Measurements from ENCODE around the gene RREB1. TPM values are rescaled to one million over a fixed set of nuclear protein-coding genes. Genes with fewer than 3 reads are reported as not detected.

RREB1 gene
- total RNA-seq, 1 donor from 2014 or later: 16.8 TPM

DNA sequence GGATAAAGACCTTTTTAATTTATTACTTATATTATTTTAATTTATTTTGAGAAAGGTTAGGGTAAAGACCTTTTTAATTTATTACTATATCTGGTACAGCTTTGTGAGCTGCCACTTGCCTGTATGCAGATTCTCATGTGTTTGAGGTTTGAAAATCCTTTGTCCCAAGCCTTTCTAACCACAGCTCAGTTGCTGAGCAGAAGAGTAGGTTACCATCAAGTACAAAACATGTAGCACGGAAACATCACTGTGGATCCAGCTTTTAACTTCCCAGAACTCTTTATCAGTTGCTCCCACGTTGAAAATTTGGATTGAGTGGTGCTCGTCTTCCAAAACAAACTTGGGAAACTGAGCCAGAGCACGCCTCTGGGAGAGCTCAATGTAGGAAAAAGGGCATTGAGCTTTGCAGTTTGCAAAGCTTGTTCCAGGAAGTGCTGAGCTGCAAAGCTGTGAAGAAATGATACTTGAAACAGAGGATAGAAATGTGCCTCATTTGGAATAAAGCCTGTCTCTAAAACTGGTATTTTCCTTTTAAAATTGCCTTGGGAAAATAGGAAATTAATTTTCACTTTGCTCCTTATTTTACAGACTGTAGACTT is 89.0 kb downstream of the RREB1 start:
- intact Hi-C loops (cut with micrococcal nuclease): no loop called here
- H3K36me3 Mint-ChIP-seq (ENCODE audit: low read depth): peaks cover 32% of the 10 kb centered on the region
- DNase-seq: no peak
- H3K9me3 Mint-ChIP-seq: no peaks in the 10 kb centered on the region
- no peaks in the 10 kb centered on the region for H3K27me3 Mint-ChIP-seq
- H3K4me1 Mint-ChIP-seq: peaks cover 19% of the 10 kb centered on the region
- no peak overlapping the region for H3K27ac Mint-ChIP-seq
- H3K4me3 Mint-ChIP-seq: no peak overlapping the region

DNA sequence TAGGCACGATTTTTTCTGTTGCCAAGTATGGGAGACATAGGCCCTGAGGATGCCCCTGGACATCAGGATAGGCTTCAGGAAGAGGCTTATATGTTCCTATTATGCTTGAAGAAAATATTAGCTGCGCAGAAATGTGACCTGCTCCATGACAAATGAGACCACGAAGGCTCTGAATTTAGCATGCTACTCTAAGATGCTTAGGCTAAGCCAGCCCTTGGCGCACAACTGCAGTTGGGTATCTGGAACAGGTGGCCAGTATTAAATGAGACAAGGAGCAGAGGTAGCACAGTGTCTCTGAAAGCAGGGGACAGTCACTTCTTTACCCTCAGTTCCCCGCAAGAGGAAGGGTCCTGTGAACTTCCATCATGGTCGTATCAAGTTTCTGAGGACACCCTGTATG is 90.0 kb downstream of the RREB1 start:
- no peak overlapping the region for H3K4me3 Mint-ChIP-seq
- H3K27ac Mint-ChIP-seq: no peak overlapping the region

DNA sequence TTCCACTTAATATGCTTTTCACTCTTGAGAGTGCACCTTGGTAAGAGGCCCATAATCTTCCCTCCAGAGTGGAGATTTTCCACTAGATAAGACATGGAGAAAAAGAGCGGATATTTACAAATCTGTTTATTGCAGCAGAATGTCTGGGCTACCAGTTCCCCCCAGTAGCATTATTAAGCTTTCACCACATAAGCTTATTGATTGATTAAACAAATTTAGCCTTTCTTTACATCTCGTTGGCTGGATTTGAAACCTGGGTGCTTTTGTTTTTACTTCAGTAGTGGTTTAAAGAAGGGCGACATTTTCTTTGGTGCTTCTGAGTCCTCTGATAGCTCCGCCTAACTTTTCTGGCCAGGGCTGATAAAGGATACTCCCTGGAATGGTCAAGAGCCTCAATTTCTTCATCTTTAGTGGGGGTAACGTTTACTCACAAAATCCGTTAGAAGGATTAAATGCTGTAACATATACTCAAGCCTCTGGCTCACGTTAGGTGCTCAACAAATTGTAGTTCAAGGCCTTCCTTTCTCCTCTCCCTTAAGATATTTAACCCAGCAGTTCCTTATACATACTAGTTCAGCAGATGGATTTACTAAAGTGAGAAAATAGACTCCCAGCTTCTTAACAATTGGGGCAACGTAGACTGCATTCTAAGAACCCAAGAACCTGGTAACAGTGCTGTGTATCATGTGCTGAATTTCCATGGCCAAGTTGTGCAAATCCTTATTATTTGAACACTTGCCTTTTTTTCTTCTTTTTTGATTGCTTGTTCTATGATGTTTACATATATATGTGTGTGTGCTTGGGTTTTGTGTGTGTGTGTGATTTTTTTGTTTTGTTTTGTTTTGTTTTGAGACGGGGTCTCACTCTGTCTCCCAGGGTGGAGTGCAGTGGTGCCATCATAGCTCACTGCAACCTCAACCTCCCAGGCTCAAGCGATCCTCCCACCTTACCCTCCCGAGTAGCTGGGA is 91.4 kb downstream of the RREB1 start:
- Mint-ChIP-seq H3K4me1 (peaks cover 26% of the 10 kb centered on the region), H3K9me3 (no peaks in the 10 kb centered on the region), H3K27ac (no peak overlapping the region), H3K4me3 (no peak overlapping the region), H3K27me3 (no peaks in the 10 kb centered on the region), H3K36me3 (ENCODE audit: low read depth) (peaks cover 29% of the 10 kb centered on the region)
- intact Hi-C loops (cut with micrococcal nuclease): no loop called here
- no peak for DNase-seq

More for the DNA sequence above, 90.0 kb downstream of the RREB1 start:
- Mint-ChIP-seq H3K4me1 (peaks cover 26% of the 10 kb centered on the region), H3K36me3 (ENCODE audit: low read depth) (peaks cover 32% of the 10 kb centered on the region), H3K27me3 (no peaks in the 10 kb centered on the region), H3K9me3 (no peaks in the 10 kb centered on the region)
- intact Hi-C loops (cut with micrococcal nuclease): no loop called here
- DNase-seq: no peak

DNA sequence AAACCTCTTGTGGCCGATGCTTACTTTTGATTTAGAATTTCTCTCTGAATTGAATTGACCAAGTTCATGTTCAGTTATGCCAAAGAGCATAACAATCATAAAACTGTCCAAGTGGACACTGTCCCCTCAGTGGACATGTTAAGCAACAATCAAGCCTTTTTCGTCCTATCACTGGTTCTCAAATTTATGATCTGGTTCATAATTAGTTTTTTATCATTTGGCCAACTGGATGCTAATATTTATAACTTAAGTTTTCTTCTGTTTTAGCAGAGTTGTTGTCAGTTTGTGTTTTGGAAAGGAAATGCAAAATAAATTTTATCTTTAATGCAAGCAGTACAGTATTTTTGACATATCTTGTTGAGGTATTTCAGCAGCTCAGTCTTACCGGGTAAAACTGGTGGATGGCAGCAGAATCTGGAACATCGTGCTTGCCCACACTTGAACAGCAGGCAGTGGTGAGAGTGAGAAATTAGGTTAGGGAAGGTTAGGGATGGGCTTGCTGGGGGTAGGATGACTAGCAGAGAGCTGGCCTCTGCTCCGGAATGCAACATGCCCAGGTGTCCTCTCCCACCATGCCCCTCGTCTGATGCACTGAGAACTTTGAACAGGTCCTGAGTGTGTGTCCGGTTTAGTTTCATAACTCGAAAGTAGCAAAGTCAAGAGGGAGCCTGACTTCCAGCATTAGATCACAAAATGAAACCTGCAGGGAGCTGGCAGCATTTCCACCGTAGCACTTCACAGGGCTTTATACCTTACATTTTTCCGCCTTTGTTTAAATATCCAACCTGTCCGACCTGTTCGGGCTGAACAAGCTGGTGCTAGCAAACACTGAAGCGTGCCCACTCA is 93.1 kb downstream of the RREB1 start:
- no peak overlapping the region for H3K4me3 Mint-ChIP-seq
- intact Hi-C loops (cut with micrococcal nuclease): no loop called here
- H3K27ac Mint-ChIP-seq: no peak overlapping the region
- peaks cover 24% of the 10 kb centered on the region for H3K36me3 Mint-ChIP-seq (ENCODE audit: low read depth)
- no peaks in the 10 kb centered on the region for H3K27me3 Mint-ChIP-seq
- H3K9me3 Mint-ChIP-seq: no peaks in the 10 kb centered on the region
- no peak for DNase-seq
- peaks cover 20% of the 10 kb centered on the region for H3K4me1 Mint-ChIP-seq

DNA sequence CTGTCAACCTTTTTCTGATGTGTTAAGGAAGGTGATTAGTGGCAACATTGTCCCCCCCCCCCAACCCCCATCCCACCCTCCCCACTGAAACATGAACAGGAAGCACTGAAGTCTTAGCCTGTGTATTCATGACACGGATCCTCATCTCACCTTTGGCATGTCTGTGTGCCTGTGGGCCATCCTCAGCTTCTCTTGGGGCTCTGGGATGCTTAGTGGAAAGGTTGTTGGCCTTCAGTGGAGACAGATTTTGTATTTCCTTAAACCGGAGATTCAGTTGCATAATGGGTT is 93.6 kb downstream of the RREB1 start:
- no peak for DNase-seq
- H3K9me3 Mint-ChIP-seq: no peaks in the 10 kb centered on the region
- H3K36me3 Mint-ChIP-seq (ENCODE audit: low read depth): peaks cover 21% of the 10 kb centered on the region
- H3K27me3 Mint-ChIP-seq: no peaks in the 10 kb centered on the region
- peaks cover 17% of the 10 kb centered on the region for H3K4me1 Mint-ChIP-seq
- H3K27ac Mint-ChIP-seq: no peak overlapping the region
- intact Hi-C loops (cut with micrococcal nuclease): no loop called here
- H3K4me3 Mint-ChIP-seq: no peak overlapping the region

DNA sequence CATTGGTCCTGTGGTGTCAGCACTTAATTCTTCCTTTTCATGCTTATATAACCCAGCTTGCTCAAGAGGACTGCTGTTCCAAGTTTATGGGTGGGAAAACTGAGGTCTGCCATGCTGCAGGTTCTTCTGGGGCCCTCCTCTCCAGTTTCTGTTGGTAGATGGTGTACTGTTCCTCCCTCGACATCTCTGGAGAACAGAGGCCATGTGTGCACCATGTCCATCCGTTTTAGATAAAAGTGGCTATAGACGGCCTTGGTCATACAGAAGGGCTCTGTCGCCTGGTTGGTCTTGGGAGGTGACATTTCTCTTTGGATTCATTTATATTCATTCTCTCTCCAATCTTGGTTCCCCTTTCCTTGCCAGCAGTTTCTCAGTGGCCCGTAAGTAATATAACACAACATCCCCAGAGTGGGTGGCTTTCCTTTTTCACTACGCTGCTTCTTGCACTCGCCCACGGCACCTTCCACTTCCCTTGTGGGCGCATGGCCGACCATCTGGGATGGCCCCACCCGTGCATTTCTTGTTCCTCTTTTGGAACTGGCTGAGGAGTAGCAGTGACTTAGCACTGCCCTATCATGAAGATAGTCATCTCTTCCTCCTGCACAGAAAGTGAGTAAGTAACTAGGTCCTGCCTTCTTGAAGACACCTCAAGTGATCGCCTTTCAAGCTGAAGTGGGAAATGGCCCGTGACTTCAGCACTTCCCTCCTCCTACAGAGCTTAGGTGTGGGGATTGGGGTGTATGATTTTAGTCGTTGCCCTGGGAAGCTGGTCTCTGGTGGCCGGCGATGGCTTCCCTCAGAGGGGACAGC is 94.2 kb downstream of the RREB1 start:
- intact Hi-C loops (cut with micrococcal nuclease): no loop called here
- peaks cover 17% of the 10 kb centered on the region for H3K4me1 Mint-ChIP-seq
- peaks cover 21% of the 10 kb centered on the region for H3K36me3 Mint-ChIP-seq (ENCODE audit: low read depth)
- H3K4me3 Mint-ChIP-seq: no peak overlapping the region
- peak overlapping the region; percentile 17 for H3K27ac Mint-ChIP-seq
- DNase-seq: no peak
- H3K27me3 Mint-ChIP-seq: no peaks in the 10 kb centered on the region
- H3K9me3 Mint-ChIP-seq: no peaks in the 10 kb centered on the region

DNA sequence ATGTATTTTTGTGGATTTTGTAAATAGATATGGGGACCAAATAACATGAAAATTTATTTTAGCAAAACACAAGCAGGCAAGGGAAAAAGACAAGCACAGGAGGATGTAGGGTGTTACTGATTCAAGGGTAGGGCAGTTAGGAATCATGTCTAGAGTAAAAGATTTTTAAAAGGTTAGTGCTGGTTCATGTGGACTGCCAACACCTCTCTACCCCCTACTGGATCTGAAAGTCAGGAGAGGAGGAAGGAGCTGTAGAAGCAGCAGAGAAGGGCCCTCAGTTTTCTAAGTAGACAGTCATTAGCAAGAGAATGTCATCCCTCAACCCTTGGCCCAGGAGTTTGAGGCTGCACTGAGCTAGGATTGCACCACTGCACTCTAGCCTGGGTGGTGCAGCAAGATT is 95.2 kb downstream of the RREB1 start:
- intact Hi-C loops (cut with micrococcal nuclease): no loop called here
- Mint-ChIP-seq H3K27ac (no peak overlapping the region), H3K4me1 (peaks cover 13% of the 10 kb centered on the region)

DNA sequence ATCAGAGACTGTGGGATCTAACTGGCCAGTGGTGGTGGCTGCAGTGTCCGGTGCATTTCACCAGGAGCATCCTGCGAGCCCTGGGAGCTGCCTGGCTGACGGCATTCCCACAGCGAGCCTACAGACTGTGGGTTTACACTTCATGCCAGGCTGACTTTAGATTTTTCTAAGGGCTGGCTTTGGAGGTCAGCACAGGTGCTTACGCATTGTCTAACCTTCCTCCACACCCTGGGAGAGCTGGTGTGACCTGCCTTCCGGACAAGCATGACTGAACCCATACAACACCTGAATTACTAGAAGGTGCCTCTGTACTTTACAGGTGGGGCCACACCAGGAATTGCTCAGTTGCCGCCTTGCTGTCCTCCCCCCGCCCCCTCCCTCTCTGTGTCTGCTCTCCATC is 96.2 kb downstream of the RREB1 start:
- Mint-ChIP-seq H3K9me3 (no peaks in the 10 kb centered on the region), H3K4me1 (peaks cover 13% of the 10 kb centered on the region), H3K36me3 (ENCODE audit: low read depth) (peaks cover 21% of the 10 kb centered on the region), H3K4me3 (no peak overlapping the region), H3K27ac (no peak overlapping the region), H3K27me3 (no peaks in the 10 kb centered on the region)
- no peak for DNase-seq
- intact Hi-C loops (cut with micrococcal nuclease): no loop called here

More for the DNA sequence above, 95.2 kb downstream of the RREB1 start:
- no peak overlapping the region for H3K4me3 Mint-ChIP-seq
- H3K9me3 Mint-ChIP-seq: no peaks in the 10 kb centered on the region
- H3K36me3 Mint-ChIP-seq (ENCODE audit: low read depth): peaks cover 21% of the 10 kb centered on the region
- H3K27me3 Mint-ChIP-seq: no peaks in the 10 kb centered on the region
- DNase-seq: no peak

DNA sequence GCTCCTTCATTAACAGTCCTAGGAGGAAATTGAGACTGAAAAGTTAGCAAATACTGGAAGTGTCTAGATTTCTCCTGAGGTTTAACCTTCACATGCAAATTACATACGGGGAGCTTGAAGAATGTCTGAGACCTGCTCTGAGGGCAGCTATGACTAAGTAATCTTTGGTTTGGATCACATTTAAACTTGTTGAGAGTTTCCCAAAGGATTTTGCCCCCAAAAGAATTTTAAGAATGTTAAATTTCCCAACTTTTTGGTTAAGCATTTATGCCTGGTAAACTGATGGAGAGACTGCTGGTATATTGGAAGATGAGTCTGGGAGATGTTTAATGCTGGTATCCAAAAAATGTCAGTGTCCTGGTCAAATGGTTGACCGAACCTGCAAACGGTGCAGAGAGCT is 97.0 kb downstream of the RREB1 start:
- intact Hi-C loops (cut with micrococcal nuclease): no loop called here
- H3K27me3 Mint-ChIP-seq: no peaks in the 10 kb centered on the region
- no peak overlapping the region for H3K27ac Mint-ChIP-seq
- H3K36me3 Mint-ChIP-seq (ENCODE audit: low read depth): peaks cover 21% of the 10 kb centered on the region
- no peak for DNase-seq
- no peaks in the 10 kb centered on the region for H3K9me3 Mint-ChIP-seq
- no peak overlapping the region for H3K4me3 Mint-ChIP-seq
- peaks cover 13% of the 10 kb centered on the region for H3K4me1 Mint-ChIP-seq

DNA sequence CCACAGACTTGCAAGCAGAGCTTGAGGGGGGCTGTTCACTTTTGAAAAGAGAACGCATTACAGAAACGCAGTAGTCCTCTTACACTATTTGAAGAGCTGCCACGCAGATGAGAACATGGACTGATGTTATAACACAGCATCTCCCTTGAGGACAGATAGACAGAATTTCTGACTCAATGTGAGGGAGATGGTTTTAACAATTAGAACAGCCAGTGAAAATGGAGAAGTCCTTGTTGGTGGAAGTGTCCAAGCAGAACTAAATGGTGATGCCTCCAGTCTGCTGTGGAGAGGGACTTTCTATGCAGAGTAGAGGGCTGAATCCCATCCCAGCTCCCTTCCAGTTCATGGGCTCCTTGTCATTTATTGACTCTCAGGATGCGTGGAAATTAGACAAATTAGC is 100.0 kb downstream of the RREB1 start:
- Mint-ChIP-seq H3K27ac (no peak overlapping the region), H3K4me1 (no peaks in the 10 kb centered on the region), H3K36me3 (ENCODE audit: low read depth) (peaks cover 27% of the 10 kb centered on the region), H3K4me3 (no peak overlapping the region), H3K9me3 (no peaks in the 10 kb centered on the region), H3K27me3 (no peaks in the 10 kb centered on the region)
- DNase-seq: no peak
- intact Hi-C loops (cut with micrococcal nuclease): no loop called here

DNA sequence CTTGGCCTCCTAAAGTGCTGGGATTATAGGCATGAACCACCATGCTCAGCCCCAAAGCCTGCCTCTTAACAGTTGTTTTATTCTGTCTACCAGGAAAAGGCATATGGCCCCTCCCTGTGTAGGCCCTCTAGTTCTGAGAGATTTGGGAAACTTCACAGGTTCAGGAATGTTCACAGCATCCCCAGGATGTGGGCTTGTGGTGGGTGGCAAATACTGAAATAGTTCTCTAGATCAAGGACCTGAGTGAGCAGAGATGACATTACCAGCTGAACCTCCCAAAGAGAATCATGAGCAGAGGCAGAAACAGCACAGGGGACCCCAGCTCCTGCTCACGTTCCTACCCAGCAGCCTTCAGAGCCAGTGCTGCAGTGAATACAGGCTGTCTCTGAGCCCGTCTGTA is 105.7 kb downstream of the RREB1 start:
- Mint-ChIP-seq H3K9me3 (no peaks in the 10 kb centered on the region), H3K4me3 (no peak overlapping the region), H3K36me3 (ENCODE audit: low read depth) (peaks cover 44% of the 10 kb centered on the region), H3K27ac (peak overlapping the region; percentile 25), H3K4me1 (peaks cover 1% of the 10 kb centered on the region), H3K27me3 (no peaks in the 10 kb centered on the region)
- intact Hi-C loops (cut with micrococcal nuclease): no loop called here
- no peak for DNase-seq

DNA sequence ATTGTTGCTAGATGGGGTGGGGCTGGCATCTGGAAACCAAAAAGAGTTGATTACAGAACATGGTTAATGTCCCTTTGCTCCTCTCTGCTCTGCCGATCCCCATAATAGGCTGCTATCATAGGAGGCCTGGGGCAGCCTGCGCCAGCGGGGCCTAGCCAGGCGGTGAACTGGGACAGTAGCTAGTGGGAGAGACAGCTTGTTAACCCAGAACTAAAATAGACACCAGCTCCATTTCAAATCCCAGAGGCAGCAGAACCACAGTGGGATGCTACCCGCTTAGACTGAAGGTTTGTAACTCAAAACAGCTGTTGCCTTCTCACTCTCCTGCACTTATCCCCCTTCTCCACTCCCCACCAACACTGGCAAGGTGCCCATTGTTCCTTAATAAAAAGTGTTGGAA is 106.7 kb downstream of the RREB1 start:
- DNase-seq: no peak
- H3K4me1 Mint-ChIP-seq: peaks cover 4% of the 10 kb centered on the region
- H3K4me3 Mint-ChIP-seq: no peak overlapping the region
- H3K27me3 Mint-ChIP-seq: no peaks in the 10 kb centered on the region
- peaks cover 46% of the 10 kb centered on the region for H3K36me3 Mint-ChIP-seq (ENCODE audit: low read depth)
- intact Hi-C loops (cut with micrococcal nuclease): no loop called here
- no peak overlapping the region for H3K27ac Mint-ChIP-seq
- H3K9me3 Mint-ChIP-seq: no peaks in the 10 kb centered on the region

DNA sequence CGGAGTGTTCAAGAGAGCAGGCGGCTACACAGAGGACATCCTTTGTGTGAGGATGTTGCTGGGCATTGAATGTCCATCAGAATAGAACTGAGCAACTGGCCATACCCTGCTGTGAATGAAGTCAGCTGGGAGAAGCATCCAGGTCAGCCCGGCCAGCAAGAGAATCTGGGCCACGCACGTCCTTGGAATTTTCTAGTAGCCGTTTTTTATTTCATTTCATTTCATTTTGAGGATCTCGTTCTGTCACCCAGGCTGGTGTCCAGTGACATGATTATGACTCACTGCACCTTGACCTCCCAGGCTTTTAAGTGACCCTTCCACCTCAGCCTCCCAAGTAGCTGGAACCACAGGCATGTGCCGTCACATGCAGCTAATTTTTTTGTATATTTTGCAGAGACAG is 107.4 kb downstream of the RREB1 start:
- Mint-ChIP-seq H3K27ac (no peak overlapping the region), H3K4me3 (no peak overlapping the region), H3K27me3 (no peaks in the 10 kb centered on the region), H3K4me1 (peaks cover 6% of the 10 kb centered on the region), H3K9me3 (no peaks in the 10 kb centered on the region), H3K36me3 (ENCODE audit: low read depth) (peaks cover 48% of the 10 kb centered on the region)
- no peak for DNase-seq
- intact Hi-C loops (cut with micrococcal nuclease): no loop called here

All from activated CD4-positive, alpha-beta T cell treated with anti-CD3 and anti-CD28 coated beads, Interleukin-2, amount 10 ng/mL, durations not matched to agents 24 days and 14 days (primary cell).